ENCODE results near the gene ESR1.

DNA sequence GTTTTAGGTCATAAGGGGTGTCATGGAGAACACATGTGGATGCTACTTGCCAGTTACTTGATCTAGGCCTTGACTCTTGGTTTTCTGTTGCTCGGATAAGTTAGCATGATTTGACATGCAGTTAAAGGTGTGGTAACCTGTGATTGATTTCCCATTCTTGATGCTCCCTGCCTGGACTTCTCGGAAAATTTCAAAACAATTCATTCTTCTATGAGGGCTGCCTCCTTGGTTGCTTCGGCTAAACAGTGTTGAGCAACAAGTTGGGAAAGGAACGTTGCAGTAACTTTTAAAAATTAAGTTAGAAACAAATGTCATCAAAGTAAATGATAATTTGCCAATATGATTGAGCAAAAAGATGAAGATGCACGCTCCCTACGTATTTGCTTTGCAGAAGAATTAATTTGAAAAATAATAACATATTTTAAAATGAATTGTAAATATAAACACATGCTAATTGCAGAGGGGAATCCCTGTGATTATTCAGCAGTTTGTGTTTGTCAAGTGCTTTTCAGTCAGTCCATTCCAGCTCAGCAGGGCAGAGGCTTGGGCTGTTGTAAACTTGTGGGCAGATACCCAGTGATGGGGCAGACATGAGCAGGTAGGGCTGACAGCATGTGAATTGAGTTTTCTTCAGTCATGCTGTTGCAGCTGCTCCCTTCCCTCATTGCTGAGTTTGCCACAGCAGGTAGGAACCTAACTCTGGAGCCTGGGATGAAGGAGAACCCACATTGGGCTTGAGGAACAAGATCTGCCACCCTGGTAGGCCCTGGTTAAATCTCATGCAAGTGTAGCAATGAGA, 110.2 kb downstream of the ESR1 start:
- TF ChIP-seq POLR2A (IDR thresholded peaks at IDR 0.05), result no peak
- TF ChIP-seq, protein P1, sequence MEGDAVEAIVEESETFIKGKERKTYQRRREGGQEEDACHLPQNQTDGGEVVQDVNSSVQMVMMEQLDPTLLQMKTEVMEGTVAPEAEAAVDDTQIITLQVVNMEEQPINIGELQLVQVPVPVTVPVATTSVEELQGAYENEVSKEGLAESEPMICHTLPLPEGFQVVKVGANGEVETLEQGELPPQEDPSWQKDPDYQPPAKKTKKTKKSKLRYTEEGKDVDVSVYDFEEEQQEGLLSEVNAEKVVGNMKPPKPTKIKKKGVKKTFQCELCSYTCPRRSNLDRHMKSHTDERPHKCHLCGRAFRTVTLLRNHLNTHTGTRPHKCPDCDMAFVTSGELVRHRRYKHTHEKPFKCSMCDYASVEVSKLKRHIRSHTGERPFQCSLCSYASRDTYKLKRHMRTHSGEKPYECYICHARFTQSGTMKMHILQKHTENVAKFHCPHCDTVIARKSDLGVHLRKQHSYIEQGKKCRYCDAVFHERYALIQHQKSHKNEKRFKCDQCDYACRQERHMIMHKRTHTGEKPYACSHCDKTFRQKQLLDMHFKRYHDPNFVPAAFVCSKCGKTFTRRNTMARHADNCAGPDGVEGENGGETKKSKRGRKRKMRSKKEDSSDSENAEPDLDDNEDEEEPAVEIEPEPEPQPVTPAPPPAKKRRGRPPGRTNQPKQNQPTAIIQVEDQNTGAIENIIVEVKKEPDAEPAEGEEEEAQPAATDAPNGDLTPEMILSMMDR (IDR thresholded peaks at IDR 0.05), result no peak

All from uterus (tissue), 2 donors.